Measurements from ENCODE around the gene REV3L. TPM values are rescaled to one million over a fixed set of nuclear protein-coding genes. Genes with fewer than 3 reads are reported as not detected.

The REV3L gene
- total RNA-seq, 1 experiment from 2014 or later: 12.8 TPM

GRCh38 chr6:111450636-111451035, 32.4 kb downstream of the REV3L start:
- RAD21 ChIA-PET (ENCODE audit: low non-redundant PET in 1 of 2, low total read pairs in 2 of 2, uncharacterized antibody in 2 of 2, unreplicated experiment in 2 of 2): no interaction called here
- Histone ChIP-seq H3K4me2 (ENCODE audit: low read length) (no peak overlapping the region), H3K9ac (ENCODE audit: low read length) (no peak overlapping the region), H3K36me3 (ENCODE audit: control insufficient read depth in 1 of 2, insufficient read depth in 2 of 2, low read length in 2 of 2) (no peaks in the 10 kb centered on the region), H3K79me2 (ENCODE audit: insufficient read depth, low read length) (peaks cover 65% of the 10 kb centered on the region), H3K4me3 (replicated peaks in 1 of 2; ENCODE audit: low read depth in 1 of 2, low read length in 2 of 2) (no peak overlapping the region), H2AFZ (ENCODE audit: low read depth, low read length, poor library complexity, severe bottlenecking) (no peak overlapping the region), H3K4me1 (ENCODE audit: control insufficient read depth in 1 of 2, insufficient read depth in 2 of 2, low read length in 2 of 2) (no peaks in the 10 kb centered on the region), H3K27me3 (ENCODE audit: insufficient read depth, low read length) (no peaks in the 10 kb centered on the region), H3K9me2 (ENCODE audit: insufficient read depth) (no peaks in the 10 kb centered on the region), H3K27ac (ENCODE audit: low read depth, low read length) (no peak overlapping the region), H4K20me1 (ENCODE audit: insufficient read depth) (no peaks in the 10 kb centered on the region; the same call in 1 of the 2 replicates), H3K9me3 (ENCODE audit: control insufficient read depth in 1 of 2, insufficient read depth in 1 of 2, low read depth in 1 of 2, low read length in 2 of 2) (no peaks in the 10 kb centered on the region)
- CTCF ChIA-PET: no interaction called here
- ATAC-seq (no peak), DNase-seq (ENCODE audit: low read depth, low spot score) (no peak)
- intact Hi-C loops (cut with micrococcal nuclease): no loop called here
- POLR2A ChIA-PET: no interaction called here
- no TSS peak for BruUV-seq (replicated peaks)
- no peak for TF ChIP-seq SP1 (IDR thresholded peaks at IDR 0.05; ENCODE audit: low read depth)
- no peak for TF ChIP-seq ATF3 (IDR thresholded peaks at IDR 0.05)
- no peak for TF ChIP-seq CBX3 (IDR thresholded peaks at IDR 0.05; ENCODE audit: low read depth)
- TF ChIP-seq JUND (IDR thresholded peaks at IDR 0.05): no peak
- no peak for TF ChIP-seq ZBTB33 (IDR thresholded peaks at IDR 0.05; ENCODE audit: extremely low read depth, insufficient replicate concordance, low read length)
- TF ChIP-seq SIN3A (IDR thresholded peaks at IDR 0.05; ENCODE audit: low read depth): no peak
- no peak for TF ChIP-seq FOSL1 (IDR thresholded peaks at IDR 0.05; ENCODE audit: low read depth)
- no peak for TF ChIP-seq ELF1 (IDR thresholded peaks at IDR 0.05; ENCODE audit: borderline replicate concordance, low read depth)
- TF ChIP-seq POLR2A (IDR thresholded peaks at IDR 0.05; ENCODE audit: borderline replicate concordance, extremely low read depth, insufficient read depth, insufficient read length): no peak
- TF ChIP-seq ZFX (IDR thresholded peaks at IDR 0.05): no peak
- TF ChIP-seq EZH2 (IDR thresholded peaks at IDR 0.05): no peak
- TF ChIP-seq POLR2AphosphoS5 (IDR thresholded peaks at IDR 0.05; ENCODE audit: low read depth, low read length): no peak
- no peak for TF ChIP-seq EZH2phosphoT487 (IDR thresholded peaks at IDR 0.05; ENCODE audit: borderline replicate concordance)
- no peak for TF ChIP-seq MAX (IDR thresholded peaks at IDR 0.05)
